DOHH2 (cell line): ENCODE results near the gene SIM1.

Source experiments
- EZH2phosphoT487 ChIP-seq: fragments of 200-600 bp; sonication (generic); IDR thresholded peaks from 2 replicates; pipeline ENCODE4 v1.6.1; 2017; ENCODE audit warnings: borderline replicate concordance, mild to moderate bottlenecking, antibody characterized with exemption, low read length, moderate library complexity, mixed read lengths
- TF ChIP-seq, protein P1 (sequence below): fragments of 200-600 bp; sonication (generic); IDR thresholded peaks from one replicate; pipeline ENCODE4 v1.5.1; 2014; ENCODE audit warnings: antibody characterized with exemption, mild to moderate bottlenecking, low read depth, low read length; ENCODE audit not compliant: poor library complexity, severe bottlenecking

DNA sequence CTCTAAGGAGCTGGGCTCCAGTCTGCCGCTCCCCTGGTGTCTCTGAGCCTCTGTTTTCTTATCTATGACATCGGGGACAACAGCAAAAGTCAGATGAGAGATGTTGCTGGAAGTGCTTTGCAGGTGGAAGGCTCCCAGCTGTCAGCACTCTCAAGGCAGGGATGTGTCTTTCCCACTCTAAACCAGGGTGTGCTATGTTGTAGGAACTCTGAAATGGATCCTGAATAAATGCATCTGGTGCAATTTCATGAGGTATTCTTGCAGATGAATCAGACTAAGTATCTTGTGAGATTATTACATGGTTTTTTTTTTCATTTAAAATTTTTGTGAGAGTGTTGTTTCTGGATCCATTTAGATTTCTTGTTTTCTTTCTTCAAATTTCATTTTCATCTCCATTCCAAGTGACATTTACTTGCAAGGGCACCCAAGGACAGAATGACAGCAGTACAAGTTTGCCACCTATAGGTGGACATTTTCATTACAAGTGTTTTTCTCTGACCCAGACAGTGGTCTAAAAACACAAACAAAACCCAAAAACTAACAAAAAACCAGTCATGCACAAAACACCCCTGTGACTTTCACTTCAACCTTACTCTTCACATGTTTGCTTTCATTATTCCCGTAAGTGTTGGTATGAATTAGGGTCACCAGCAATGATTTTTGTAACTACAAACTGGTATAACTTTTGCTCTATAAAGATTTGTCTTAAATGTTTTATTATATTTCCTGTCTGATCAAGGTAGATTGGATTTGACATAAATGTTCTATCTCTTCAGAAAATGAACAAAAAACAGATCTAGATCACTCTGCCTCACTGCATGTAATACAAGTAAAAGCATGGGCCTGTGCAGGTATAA, 14.7 kb upstream of the SIM1 start:
- TF ChIP-seq, protein P1, sequence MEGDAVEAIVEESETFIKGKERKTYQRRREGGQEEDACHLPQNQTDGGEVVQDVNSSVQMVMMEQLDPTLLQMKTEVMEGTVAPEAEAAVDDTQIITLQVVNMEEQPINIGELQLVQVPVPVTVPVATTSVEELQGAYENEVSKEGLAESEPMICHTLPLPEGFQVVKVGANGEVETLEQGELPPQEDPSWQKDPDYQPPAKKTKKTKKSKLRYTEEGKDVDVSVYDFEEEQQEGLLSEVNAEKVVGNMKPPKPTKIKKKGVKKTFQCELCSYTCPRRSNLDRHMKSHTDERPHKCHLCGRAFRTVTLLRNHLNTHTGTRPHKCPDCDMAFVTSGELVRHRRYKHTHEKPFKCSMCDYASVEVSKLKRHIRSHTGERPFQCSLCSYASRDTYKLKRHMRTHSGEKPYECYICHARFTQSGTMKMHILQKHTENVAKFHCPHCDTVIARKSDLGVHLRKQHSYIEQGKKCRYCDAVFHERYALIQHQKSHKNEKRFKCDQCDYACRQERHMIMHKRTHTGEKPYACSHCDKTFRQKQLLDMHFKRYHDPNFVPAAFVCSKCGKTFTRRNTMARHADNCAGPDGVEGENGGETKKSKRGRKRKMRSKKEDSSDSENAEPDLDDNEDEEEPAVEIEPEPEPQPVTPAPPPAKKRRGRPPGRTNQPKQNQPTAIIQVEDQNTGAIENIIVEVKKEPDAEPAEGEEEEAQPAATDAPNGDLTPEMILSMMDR = peak; percentile 71
- no peak for TF ChIP-seq EZH2phosphoT487
